HEK293 (cell line): ENCODE results near the gene PLCD1.

Source experiments
- GLI2 ChIP-seq: fragments of 450-650 bp; formaldehyde crosslinking; IDR thresholded peaks from 2 replicates; pipeline ENCODE4; 2017; ENCODE audit warnings: missing biosample characterization, missing genetic modification characterization, low read depth, borderline replicate concordance
- ZNF239 ChIP-seq: fragments of 450-650 bp; formaldehyde crosslinking; IDR thresholded peaks from 2 replicates; pipeline ENCODE4 v1.5.1; 2016; ENCODE audit warnings: missing biosample characterization, missing genetic modification characterization
- ZNF302 ChIP-seq: fragments of 450-650 bp; formaldehyde crosslinking; IDR thresholded peaks from 2 replicates; pipeline ENCODE4 v1.5.1; 2016; ENCODE audit warnings: missing biosample characterization, missing genetic modification characterization, low read depth
- TF ChIP-seq, protein P1 (sequence below): fragments of 450-650 bp; formaldehyde crosslinking; IDR thresholded peaks from 2 replicates; pipeline ENCODE4 v1.5.1; 2016; ENCODE audit warnings: missing biosample characterization, missing genetic modification characterization
- TF ChIP-seq, protein P2 (sequence below): fragments of 450-650 bp; formaldehyde crosslinking; IDR thresholded peaks from 2 replicates; pipeline ENCODE4 v1.5.1; 2016; ENCODE audit warnings: missing biosample characterization, missing genetic modification characterization
- TF ChIP-seq, protein P3 (sequence below): fragments of 450-650 bp; formaldehyde crosslinking; IDR thresholded peaks from 2 replicates; pipeline ENCODE4 v1.5.1; 2017; ENCODE audit warnings: missing biosample characterization, missing genetic modification characterization
- TF ChIP-seq, protein P4 (sequence below): fragments of 450-650 bp; formaldehyde crosslinking; IDR thresholded peaks from 2 replicates; pipeline ENCODE4 v1.5.1; 2016; ENCODE audit warnings: missing biosample characterization, missing genetic modification characterization

DNA sequence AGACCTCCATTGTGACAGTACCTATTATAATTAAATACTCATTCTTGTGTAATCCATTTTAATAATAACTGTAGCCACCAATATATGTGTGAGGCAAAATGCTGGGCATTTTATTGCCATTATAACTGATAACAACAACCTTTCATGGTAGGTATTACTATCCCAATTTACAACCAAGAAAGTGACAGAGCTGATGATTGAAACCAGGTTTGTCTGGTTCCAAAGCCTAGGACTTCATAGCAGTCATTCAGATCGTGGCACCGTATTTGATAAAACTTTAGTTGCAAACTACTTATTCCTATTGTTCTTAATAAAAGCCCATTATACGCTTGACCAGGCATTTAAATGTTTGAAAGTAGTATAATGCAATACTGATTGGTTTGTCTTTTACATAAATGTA is 65.3 kb downstream of the PLCD1 start:
- TF ChIP-seq, protein P1, sequence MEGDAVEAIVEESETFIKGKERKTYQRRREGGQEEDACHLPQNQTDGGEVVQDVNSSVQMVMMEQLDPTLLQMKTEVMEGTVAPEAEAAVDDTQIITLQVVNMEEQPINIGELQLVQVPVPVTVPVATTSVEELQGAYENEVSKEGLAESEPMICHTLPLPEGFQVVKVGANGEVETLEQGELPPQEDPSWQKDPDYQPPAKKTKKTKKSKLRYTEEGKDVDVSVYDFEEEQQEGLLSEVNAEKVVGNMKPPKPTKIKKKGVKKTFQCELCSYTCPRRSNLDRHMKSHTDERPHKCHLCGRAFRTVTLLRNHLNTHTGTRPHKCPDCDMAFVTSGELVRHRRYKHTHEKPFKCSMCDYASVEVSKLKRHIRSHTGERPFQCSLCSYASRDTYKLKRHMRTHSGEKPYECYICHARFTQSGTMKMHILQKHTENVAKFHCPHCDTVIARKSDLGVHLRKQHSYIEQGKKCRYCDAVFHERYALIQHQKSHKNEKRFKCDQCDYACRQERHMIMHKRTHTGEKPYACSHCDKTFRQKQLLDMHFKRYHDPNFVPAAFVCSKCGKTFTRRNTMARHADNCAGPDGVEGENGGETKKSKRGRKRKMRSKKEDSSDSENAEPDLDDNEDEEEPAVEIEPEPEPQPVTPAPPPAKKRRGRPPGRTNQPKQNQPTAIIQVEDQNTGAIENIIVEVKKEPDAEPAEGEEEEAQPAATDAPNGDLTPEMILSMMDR: no peak
- TF ChIP-seq, protein P2, sequence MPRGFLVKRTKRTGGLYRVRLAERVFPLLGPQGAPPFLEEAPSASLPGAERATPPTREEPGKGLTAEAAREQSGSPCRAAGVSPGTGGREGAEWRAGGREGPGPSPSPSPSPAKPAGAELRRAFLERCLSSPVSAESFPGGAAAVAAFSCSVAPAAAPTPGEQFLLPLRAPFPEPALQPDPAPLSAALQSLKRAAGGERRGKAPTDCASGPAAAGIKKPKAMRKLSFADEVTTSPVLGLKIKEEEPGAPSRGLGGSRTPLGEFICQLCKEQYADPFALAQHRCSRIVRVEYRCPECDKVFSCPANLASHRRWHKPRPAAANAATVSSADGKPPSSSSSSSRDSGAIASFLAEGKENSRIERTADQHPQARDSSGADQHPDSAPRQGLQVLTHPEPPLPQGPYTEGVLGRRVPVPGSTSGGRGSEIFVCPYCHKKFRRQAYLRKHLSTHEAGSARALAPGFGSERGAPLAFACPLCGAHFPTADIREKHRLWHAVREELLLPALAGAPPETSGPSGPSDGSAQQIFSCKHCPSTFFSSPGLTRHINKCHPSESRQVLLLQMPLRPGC (tag by site-specific recombination): no peak
- TF ChIP-seq ZNF302 (tag by site-specific recombination) (no peak), ZNF239 (tag by site-specific recombination) (no peak), GLI2 (tag by site-specific recombination) (no peak)
- TF ChIP-seq, protein P3, sequence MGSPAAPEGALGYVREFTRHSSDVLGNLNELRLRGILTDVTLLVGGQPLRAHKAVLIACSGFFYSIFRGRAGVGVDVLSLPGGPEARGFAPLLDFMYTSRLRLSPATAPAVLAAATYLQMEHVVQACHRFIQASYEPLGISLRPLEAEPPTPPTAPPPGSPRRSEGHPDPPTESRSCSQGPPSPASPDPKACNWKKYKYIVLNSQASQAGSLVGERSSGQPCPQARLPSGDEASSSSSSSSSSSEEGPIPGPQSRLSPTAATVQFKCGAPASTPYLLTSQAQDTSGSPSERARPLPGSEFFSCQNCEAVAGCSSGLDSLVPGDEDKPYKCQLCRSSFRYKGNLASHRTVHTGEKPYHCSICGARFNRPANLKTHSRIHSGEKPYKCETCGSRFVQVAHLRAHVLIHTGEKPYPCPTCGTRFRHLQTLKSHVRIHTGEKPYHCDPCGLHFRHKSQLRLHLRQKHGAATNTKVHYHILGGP (tag by site-specific recombination): no peak
- TF ChIP-seq, protein P4, sequence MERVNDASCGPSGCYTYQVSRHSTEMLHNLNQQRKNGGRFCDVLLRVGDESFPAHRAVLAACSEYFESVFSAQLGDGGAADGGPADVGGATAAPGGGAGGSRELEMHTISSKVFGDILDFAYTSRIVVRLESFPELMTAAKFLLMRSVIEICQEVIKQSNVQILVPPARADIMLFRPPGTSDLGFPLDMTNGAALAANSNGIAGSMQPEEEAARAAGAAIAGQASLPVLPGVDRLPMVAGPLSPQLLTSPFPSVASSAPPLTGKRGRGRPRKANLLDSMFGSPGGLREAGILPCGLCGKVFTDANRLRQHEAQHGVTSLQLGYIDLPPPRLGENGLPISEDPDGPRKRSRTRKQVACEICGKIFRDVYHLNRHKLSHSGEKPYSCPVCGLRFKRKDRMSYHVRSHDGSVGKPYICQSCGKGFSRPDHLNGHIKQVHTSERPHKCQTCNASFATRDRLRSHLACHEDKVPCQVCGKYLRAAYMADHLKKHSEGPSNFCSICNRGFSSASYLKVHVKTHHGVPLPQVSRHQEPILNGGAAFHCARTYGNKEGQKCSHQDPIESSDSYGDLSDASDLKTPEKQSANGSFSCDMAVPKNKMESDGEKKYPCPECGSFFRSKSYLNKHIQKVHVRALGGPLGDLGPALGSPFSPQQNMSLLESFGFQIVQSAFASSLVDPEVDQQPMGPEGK (tag by site-specific recombination): no peak
